HG02970 (cell line): Measurements from ENCODE around the gene C17orf50.

Experiments
- ATAC-seq: cut with Tn5 transposase; IDR thresholded peaks from one replicate; pipeline ENCODE4 v1.9.1; 2021; ENCODE audit warnings: mild to moderate bottlenecking, moderate library complexity, moderate number of reproducible peaks; ENCODE audit not compliant: unreplicated experiment, low FRiP score

The C17orf50 gene

DNA sequence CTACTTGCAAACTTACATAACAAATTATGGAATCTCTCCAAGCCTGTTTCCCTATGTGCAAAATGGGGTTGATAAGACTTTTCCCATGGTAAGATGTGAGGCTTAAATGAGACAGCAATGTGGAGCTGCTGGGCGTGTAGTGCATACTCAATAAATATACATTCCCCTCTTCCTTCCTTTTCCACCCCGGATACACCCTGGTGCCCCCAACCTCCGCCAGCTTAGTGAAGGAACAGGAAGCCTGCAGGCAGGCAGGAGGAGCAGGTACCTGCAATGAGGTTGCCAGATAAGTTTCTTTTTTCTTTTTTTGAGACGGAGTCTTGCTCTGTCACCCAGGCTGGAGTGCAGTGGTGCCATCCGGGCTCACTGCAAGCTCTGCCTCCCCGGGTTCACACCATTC, 14.9 kb downstream of the C17orf50 start:
- no peak for ATAC-seq

DNA sequence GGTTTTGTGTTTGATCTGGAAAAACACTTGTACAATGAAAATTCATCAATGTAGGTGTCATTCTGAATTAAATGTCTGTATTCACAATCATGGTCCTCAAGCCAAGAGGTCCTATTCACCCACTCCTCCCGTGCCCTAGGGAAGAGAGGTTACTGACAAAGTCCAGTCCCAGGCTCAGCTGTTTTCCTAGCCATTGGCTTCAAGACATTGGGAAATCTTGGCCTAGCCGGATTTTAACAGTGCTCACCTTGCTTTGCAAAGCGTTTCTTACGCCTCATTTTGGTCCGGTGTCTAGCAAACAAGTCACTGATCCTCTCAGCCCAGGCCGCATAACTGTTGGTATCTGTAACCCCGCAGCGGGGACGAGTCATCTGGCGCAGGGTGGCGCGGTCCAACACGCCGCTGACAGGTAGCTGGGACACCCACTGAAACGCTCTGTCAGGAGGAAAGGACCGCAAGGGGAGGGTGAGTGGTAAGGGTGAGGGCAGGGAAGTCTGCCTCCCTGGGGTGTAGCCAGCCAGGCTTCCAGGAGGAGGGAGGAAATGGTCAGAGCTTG, 18.0 kb downstream of the C17orf50 start:
- no peak for ATAC-seq

DNA sequence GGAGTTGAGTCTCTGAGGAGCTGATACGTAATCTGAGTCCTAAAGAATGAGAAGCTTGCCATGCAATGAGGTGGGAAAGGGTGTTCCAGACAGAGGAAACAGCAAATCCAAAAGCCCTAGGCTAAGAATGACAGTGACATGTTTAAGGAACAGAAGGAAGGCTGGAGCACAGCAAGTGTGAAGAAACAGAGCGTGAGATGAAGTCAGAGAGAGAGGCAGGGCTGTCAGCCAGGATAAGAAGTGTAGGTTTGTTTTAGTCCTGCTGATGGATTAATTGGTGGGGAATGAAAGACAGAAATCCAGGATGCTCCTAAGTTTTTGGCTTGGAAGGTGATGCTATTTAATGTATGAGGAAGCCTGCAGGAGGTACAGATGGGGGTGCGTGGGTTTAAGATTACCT, 20.3 kb downstream of the C17orf50 start:
- no peak for ATAC-seq

DNA sequence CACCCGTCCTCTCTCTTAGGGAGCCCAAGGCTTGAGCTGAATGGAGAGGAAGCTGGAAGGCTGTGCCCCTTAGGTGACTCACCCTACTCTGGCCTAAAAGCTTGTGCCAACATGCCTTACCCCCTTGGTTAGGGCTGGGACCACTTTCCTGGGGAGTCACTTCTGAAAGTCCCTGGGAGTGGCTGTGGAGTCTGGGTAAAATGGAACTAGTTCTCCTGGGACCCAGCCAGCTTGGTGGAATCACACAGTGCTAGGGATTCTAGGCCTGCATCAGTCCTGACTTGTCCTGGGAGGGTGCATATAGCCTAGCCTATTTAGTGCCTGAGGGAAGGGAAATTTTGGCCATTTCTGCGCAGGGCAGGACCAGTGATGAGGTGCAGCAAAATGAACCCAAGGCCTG, 24.2 kb downstream of the C17orf50 start:
- ATAC-seq, result no peak

DNA sequence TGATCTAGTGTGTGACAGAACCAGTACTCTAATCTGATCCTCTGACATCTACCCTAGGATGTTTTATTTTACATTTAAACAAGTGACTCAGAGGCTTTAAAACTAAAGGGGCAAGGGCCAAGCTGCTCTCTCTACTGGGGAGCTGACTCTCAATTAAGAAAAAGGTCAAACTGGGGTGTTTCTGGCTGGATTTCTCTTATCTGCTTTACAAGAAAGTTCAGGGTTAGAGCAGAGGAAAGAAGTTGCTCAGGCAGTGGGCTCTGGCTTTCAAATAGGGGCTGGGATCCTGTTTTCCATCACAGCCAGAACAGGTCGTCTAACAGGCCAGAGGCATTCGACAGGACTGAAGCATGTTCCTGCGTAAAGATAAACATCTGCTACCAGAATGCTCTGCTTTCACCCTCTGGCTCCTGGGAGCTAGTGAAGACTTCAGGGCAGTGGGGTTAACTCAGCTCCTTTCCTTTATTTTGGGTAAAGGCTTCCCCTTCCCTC, 26.3 kb downstream of the C17orf50 start:
- ATAC-seq, result no peak

- ATAC-seq, result no peak
Measured at GRCh38 chr17:35788477-35789368, 28.0 kb downstream of the C17orf50 start.

GRCh38 chr17:35790841-35791240, 30.2 kb downstream of the C17orf50 start:
- no peak for ATAC-seq

DNA sequence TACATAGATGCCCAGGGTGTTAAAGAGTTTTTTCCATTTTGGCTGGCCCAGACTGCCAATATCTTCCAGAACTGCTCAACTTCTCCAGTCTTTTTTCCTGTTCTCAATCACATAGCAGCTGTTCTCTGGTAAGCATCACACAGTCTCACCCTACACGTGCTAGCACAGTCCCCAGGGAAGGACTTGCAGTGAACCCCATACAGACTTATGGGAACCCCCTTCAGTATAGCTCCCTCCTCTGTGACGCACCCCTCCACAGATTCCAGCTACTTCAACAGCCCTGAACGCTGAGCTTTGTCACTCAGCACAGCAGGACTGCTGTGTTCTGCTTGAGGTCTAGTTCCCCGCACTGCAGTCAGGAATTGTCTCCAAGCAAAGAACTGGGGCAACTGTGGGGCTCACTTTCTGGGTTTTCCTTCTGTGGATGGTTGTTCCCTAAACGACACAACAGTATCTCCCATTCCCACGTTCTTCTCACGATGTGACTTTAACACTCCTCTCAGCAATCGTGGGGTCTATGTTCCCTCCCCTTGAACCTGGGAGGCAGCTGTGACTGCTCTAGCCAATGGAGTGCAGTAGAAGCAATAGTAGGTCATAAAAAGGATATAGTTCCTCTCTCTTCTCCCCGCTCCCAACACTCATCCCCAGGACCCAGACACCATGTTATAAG, 31.1 kb downstream of the C17orf50 start:
- no peak for ATAC-seq

GRCh38 chr17:35793257-35793656, 32.6 kb downstream of the C17orf50 start:
- ATAC-seq, result no peak

DNA sequence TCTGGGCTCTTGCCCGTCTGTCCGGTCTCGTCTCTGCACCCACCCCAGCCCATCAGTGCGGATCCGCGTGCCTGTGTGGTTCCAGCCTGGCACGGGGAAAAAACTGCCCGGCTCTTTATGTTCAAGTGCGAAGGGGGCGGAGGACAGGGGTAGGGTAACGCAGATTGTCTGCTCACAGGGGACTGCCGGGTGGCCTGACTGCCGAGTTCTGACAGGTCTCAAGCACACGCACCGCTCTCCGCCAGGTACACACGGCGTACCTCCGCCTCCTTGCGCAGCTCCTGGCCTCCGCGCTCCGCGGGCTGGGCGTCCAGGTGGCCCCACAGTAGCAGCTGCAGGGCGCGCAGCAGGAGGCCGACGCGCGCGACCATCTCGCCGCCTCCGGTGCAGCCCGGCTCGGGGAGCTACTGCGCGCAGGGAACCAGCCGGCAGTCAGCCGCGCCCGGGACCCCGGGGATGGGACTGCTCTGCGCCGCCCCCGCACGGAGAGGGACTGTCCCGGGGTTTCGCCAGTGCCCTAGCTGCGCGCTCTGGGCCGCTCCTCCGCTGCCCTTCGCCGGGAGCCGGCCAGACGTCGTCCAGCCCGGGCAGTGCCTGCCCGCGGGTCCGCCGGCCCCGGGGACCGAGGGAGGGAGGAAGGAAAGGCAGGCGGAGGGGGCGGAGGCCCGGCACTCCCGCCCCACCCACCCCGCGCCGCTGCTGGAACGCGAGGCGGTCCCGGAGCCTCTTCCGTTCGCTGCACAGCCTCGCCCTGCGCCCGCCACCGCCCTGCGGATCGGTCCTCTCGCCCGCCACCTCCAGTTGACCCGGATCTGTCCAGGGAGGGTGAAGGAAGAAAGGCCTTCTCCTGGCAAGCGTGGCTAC, 34.6 kb downstream of the C17orf50 start, which contains the start of gene MMP28:
Gene MMP28, minus strand, starts transcription at position 635 of the 864 bp plus-strand sequence. Its CDS starts 264 bp downstream, at position 371.
- ATAC-seq, result no peak

DNA sequence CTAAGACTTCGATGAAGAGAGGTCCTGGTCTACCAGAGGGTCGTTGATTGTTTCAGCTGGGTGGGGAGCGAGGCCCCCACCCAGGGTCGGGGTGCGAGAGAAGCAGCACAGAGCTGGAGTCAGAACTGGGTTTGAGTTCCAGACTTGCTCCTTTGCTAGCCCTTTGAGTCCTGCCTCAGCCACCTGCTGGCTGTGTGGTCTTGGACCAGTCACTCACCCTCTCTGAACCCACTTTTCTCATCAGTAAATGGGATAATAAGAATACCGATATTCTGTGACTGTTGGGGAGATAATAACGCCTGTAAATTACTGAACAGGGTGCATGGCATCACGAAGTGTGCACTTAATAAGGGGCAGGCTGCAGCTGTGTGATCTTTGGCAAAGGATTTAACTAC, 35.2 kb downstream of the C17orf50 start:
- no peak for ATAC-seq

- no peak for ATAC-seq
Measured at GRCh38 chr17:35796942-35797341, 36.3 kb downstream of the C17orf50 start.

DNA sequence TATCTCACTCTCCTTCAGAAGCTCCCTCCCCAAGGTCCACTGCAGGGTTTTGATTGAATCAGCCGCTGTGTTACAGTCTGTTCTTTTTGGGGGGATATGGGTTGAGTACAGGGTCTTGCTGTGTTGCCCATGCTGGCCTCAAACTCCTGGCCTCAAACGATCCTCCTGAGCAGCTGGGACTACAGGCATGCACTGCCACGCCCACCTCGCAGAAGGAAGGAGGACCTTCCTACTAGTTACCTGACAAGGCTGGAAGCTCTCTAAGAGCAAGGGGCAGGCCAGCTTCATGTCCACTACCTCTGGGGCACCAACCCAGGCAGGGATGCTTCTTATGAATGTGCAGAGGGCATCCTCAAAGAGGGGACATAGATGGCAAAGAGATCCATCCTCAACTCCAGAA, 36.7 kb downstream of the C17orf50 start:
- no peak for ATAC-seq

DNA sequence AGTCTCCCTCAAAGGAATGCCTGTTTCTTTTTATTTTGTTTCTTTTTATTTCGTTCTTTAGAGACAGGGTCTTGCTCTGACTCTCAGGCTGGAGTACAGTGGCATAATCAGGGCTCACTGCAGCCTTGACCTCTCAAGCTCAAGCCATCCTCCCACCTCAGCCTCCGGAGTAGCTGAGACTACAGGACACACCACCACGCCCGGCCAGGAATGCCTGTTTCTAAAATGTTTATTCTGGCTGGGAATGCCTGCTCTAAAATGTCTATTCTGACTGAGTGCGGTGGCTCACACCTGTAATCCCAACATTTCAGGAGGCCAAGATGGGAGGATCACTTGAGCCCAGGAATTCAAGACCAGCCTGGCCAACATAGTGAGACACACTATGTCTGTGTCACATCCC, 37.2 kb downstream of the C17orf50 start:
- ATAC-seq, result no peak

DNA sequence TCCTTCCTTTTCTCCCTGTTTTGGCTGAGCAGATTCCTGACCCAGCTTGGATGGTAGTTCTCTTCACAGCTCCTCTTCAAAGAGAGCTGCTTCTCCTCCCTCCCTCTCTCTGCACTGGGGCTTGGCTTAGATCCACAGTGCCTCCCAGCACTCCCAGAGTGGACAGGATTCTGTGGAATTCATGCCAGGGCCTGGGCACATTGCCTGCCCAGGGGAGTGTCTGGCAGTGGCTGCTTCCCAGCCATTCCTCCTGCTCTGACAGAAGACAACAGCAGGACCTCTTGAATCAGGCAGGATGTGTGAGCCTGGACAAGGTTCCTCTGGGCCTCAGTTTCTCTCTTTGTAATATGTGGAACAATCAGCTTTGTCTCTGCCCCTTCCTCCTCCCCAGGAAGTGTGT, 39.3 kb downstream of the C17orf50 start:
- ATAC-seq, result no peak

DNA sequence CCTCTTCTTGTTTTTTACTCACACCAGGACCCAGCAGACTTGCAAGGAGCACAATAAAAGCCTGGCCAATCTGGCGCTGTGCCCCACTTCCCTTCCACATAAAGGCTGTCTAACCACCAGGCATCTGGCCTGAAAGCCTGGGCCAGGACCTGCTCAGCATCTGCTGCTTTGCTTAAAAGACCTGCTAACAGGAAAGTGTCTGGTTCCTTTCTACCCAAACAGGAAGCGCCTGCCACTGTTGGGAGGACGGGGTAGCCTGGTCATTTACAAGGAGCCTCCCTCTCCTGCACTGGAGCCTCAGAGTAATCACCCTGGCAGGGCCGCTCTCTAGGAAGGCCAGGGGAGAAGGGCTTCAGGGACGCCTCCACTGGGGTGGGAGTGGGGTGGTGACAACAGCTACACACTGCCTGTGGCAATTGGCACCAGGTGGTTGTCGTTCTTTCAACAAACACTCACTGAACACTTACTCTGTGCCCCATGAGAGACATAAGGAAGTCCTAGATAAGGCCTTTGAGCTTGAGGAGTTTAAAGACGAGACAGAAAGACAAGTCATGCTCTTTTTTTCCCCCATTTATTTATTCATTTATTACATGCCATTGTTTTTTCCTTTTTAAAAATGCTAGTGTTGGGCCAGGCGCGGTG, 41.0 kb downstream of the C17orf50 start:
- no peak for ATAC-seq

DNA sequence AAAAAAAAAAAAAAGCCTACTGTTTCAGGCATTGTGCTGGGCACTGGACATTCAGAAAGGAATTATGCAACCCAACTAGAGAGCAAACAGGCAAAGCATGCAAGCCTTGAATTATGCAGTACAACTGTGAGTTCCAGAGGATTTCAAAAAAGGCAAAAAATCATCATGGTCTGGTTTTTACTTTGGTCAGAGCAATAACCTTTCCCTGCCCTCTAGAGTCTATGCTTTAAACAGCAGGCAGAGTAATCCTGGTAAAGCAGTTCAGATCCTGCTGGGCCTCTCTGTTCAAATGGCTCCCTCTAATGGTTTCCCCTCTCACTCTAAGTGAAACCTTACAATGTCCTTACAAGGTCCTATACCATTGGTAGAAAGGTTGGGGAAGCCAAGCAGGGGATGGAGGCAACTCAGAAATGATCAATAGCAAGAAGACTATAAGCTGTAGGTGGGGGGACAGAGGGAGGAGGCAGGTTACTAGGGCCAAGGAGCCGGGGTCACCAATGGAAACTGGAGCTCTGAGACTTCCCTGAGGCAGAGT, 44.0 kb downstream of the C17orf50 start:
- ATAC-seq, result no peak

- ATAC-seq, result no peak
Measured at GRCh38 chr17:35807371-35808144, 46.9 kb downstream of the C17orf50 start.
